Tibial artery (tissue), 4 donors: ENCODE results near the gene GRIA3.

Experiments used
- DNase-seq, 2 donors: peaks; one replicate each; pipeline ENCODE4 v3.0.0-alpha.2; 2019
- H3K27ac ChIP-seq, 2 donors: fragments of 200-600 bp; sonication (generic) in 1 of 2; 1 replicate in 1 of 2; 2 replicates in 1 of 2; pipeline ENCODE4 v1.5.1; 2018 to 2019; ENCODE audit warnings: mild to moderate bottlenecking in 1 of 2
- H3K27me3 ChIP-seq, 2 donors: fragments of 200-600 bp; sonication (generic) in 1 of 2; one replicate each; pipeline versions ENCODE4 v1.5.1 to v1.6.0; 2016 to 2019
- H3K36me3 ChIP-seq, 3 donors: fragments of 200-600 bp; sonication (generic) in 2 of 3; one replicate each; pipeline ENCODE4 v1.5.1; 2016 to 2019; ENCODE audit warnings: mild to moderate bottlenecking in 2 of 3
- H3K4me1 ChIP-seq, 4 donors: fragments of 200-600 bp; sonication (generic) in 2 of 4; 1 replicate in 3 of 4; 2 replicates in 1 of 4; pipeline ENCODE4 v1.5.1; 2016 to 2019
- H3K4me3 ChIP-seq, 2 donors: fragments of 200-600 bp; sonication (generic) in 1 of 2; 1 replicate in 1 of 2; 2 replicates in 1 of 2; pipeline ENCODE4 v1.5.1; 2018 to 2019; ENCODE audit warnings: mild to moderate bottlenecking in 2 of 2
- H3K9me3 ChIP-seq, 3 donors: fragments of 200-600 bp; sonication (generic) in 1 of 3; one replicate each; pipeline ENCODE4 v1.5.1; 2016 to 2019
- CTCF ChIP-seq, 2 experiments: fragments of 200-600 bp in 1 of 2; fragments of 450-650 bp in 1 of 2; IDR thresholded peaks; one replicate each; pipeline ENCODE4 v1.5.1; 2017 to 2019; ENCODE audit warnings: antibody characterized with exemption in 2 of 2, mild to moderate bottlenecking in 1 of 2, moderate library complexity in 1 of 2
- intact Hi-C: fragments of 100-400 bp; cut with DNase I; formaldehyde crosslinking; loops from one replicate; pipeline ENCODE4 v1.15.0; 2023; ENCODE audit warnings: low total_unique reads

The GRIA3 gene

GRCh38 chrX:123210252-123210651 lies 26.2 kb downstream of the GRIA3 start:
- peaks cover 0 to 3% (median 0%) of the 10 kb centered on the region in 4 donors for H3K4me1 ChIP-seq
- H3K36me3 ChIP-seq = no peaks in the 10 kb centered on the region
- H3K27ac ChIP-seq = no peak overlapping the region
- no peak for TF ChIP-seq CTCF (IDR thresholded peaks at IDR 0.05)
- no peaks in the 10 kb centered on the region for H3K27me3 ChIP-seq
- no peak for DNase-seq
- H3K4me3 ChIP-seq = no peak overlapping the region
- intact Hi-C loops = no loop called here
- H3K9me3 ChIP-seq = no peaks in the 10 kb centered on the region

- H3K4me3 ChIP-seq = no peak overlapping the region
- H3K36me3 ChIP-seq = no peaks in the 10 kb centered on the region
- H3K27me3 ChIP-seq = no peaks in the 10 kb centered on the region
- DNase-seq = no peak
- no peaks in the 10 kb centered on the region for H3K9me3 ChIP-seq
- TF ChIP-seq CTCF (IDR thresholded peaks at IDR 0.05) = no peak
- peaks cover 0 to 3% (median 1%) of the 10 kb centered on the region in 4 donors for H3K4me1 ChIP-seq
- intact Hi-C loops = no loop called here
- no peak overlapping the region for H3K27ac ChIP-seq
Observed at GRCh38 chrX:123215397-123216089, 31.5 kb downstream of the GRIA3 start.

- H3K4me1 ChIP-seq = peaks cover 0 to 3% (median 1%) of the 10 kb centered on the region in 4 donors
- no peaks in the 10 kb centered on the region for H3K9me3 ChIP-seq
- H3K36me3 ChIP-seq = no peaks in the 10 kb centered on the region
- intact Hi-C loops = no loop called here
- peak; percentile 57 to 70 for DNase-seq
- TF ChIP-seq CTCF (IDR thresholded peaks at IDR 0.05) = no peak
- H3K27me3 ChIP-seq = no peaks in the 10 kb centered on the region
- H3K27ac ChIP-seq = no peak overlapping the region
- H3K4me3 ChIP-seq = no peak overlapping the region
Observed at GRCh38 chrX:123217077-123217476, 33.0 kb downstream of the GRIA3 start.

- H3K36me3 ChIP-seq = no peaks in the 10 kb centered on the region
- no peaks in the 10 kb centered on the region for H3K27me3 ChIP-seq
- no peak overlapping the region for H3K27ac ChIP-seq
- DNase-seq = no peak
- H3K4me1 ChIP-seq = peaks cover 0 to 3% (median 1%) of the 10 kb centered on the region in 4 donors
- intact Hi-C loops = no loop called here
- no peak for TF ChIP-seq CTCF (IDR thresholded peaks at IDR 0.05)
- no peak overlapping the region for H3K4me3 ChIP-seq
- H3K9me3 ChIP-seq = no peaks in the 10 kb centered on the region
Observed at GRCh38 chrX:123217728-123218127, 33.6 kb downstream of the GRIA3 start.

- intact Hi-C loops = no loop called here
- Histone ChIP-seq H3K4me1 (peaks cover 0 to 6% (median 2%) of the 10 kb centered on the region in 4 donors), H3K4me3 (no peak overlapping the region), H3K27ac (no peak overlapping the region), H3K9me3 (no peaks in the 10 kb centered on the region), H3K27me3 (no peaks in the 10 kb centered on the region), H3K36me3 (no peaks in the 10 kb centered on the region)
- TF ChIP-seq CTCF (IDR thresholded peaks at IDR 0.05) = no peak
- DNase-seq = no peak
Observed at GRCh38 chrX:123219916-123220315, 35.8 kb downstream of the GRIA3 start.
